ENCODE measurements around the gene TDRKH. TPM values are rescaled to one million over a fixed set of nuclear protein-coding genes. Genes with fewer than 3 reads are reported as not detected.

Gene TDRKH
- total RNA-seq, 2 experiments from 2014 or later = 10.2 to 21.1 TPM

DNA sequence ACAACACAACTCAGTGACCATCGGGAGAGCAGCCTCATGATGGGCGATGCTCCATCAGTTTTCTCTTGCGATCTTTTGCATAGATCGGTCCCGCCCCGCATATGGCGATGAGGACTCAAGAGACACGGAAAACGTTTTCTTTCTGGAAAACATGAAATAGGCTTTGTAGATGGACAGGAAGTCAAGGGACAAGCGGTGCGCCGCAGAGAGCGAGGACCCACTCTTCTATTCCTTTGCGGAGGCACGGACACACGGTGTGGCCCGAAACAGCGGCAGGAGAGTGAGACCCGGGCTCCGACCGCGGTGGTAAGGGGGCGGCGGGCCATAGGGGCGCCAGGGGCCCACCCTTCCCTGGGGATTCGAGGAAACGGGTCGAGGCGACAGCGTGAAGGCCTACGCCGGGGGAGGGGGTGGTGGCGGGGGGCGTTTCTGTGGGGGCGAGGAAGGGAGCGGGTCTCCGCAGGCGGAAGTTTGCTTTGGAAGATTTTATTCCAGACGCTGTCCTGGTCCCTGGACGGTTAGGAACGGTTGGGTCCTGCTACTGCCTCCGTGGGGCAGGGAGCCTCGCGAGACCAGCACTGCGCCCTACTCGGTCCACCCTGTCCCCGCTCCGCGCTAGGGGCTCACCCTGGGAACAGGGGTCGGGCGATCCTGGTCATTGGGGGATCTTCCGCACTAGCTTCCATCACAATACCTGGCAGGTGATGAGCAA is 796 bp upstream of the TDRKH start:
- TF ChIP-seq EZH2phosphoT487 (IDR thresholded peaks at IDR 0.05; ENCODE audit: borderline replicate concordance, low read depth, low read length) (no peak), CTCF (conservative IDR thresholded peaks at IDR 0.05; ENCODE audit: low read length) (no peak)
- H4K20me1 ChIP-seq (ENCODE audit: insufficient read depth, low read length) = no peaks in the 10 kb centered on the region
- H3K79me2 ChIP-seq (ENCODE audit: insufficient read depth, low read depth, low read length) = no peaks in the 10 kb centered on the region
- H3K27ac ChIP-seq (ENCODE audit: low read depth, low read length, poor library complexity, severe bottlenecking) = no peak overlapping the region
- POLR2A ChIA-PET = no interaction called here
- peak; percentile 9 for DNase-seq (ENCODE audit: low spot score)
- intact Hi-C loops (cut with micrococcal nuclease; ENCODE audit: unreplicated experiment) = loop anchor here (10.0 kb wide), 1 partner anchor 114 kb away; the partner anchor contains the start of gene THEM4
- no peaks in the 10 kb centered on the region for H3K9me2 ChIP-seq (ENCODE audit: insufficient read depth, low read length)
- H2AFZ ChIP-seq (ENCODE audit: low read length) = peak overlapping the region; percentile 64
- BruUV-seq (replicated peaks) = TSS peak; percentile 91
- CTCF ChIA-PET (ENCODE audit: unreplicated experiment) = no interaction called here
- H3K4me1 ChIP-seq (ENCODE audit: insufficient read depth, low read length, poor library complexity, severe bottlenecking) = peaks cover 15% of the 10 kb centered on the region
- no peaks in the 10 kb centered on the region for H3K36me3 ChIP-seq (ENCODE audit: insufficient read depth, low read length)
- peak overlapping the region; percentile 98 for H3K4me2 ChIP-seq (ENCODE audit: low read length)
- H3K4me3 ChIP-seq (ENCODE audit: low read depth, low read length, poor library complexity, severe bottlenecking) = peak overlapping the region; percentile 73
- no peaks in the 10 kb centered on the region for H3K9me3 ChIP-seq (ENCODE audit: low read length)

GRCh38 chr1:151787689-151788088 is 2.6 kb downstream of the TDRKH start:
- TF ChIP-seq CTCF (conservative IDR thresholded peaks at IDR 0.05; ENCODE audit: low read length) (no peak), EZH2phosphoT487 (IDR thresholded peaks at IDR 0.05; ENCODE audit: borderline replicate concordance, low read depth, low read length) (no peak)
- Histone ChIP-seq H3K9me3 (ENCODE audit: low read length) (no peaks in the 10 kb centered on the region), H2AFZ (ENCODE audit: low read length) (no peak overlapping the region), H4K20me1 (ENCODE audit: insufficient read depth, low read length) (no peaks in the 10 kb centered on the region), H3K36me3 (ENCODE audit: insufficient read depth, low read length) (no peaks in the 10 kb centered on the region), H3K4me1 (ENCODE audit: insufficient read depth, low read length, poor library complexity, severe bottlenecking) (peaks cover 15% of the 10 kb centered on the region), H3K27ac (ENCODE audit: low read depth, low read length, poor library complexity, severe bottlenecking) (no peak overlapping the region), H3K4me3 (ENCODE audit: low read depth, low read length, poor library complexity, severe bottlenecking) (no peak overlapping the region), H3K79me2 (ENCODE audit: insufficient read depth, low read depth, low read length) (no peaks in the 10 kb centered on the region), H3K9me2 (ENCODE audit: insufficient read depth, low read length) (no peaks in the 10 kb centered on the region), H3K4me2 (ENCODE audit: low read length) (no peak overlapping the region)
- intact Hi-C loops (cut with micrococcal nuclease; ENCODE audit: unreplicated experiment) = no loop called here
- ChIA-PET CTCF (ENCODE audit: unreplicated experiment) (no interaction called here), POLR2A (interaction anchor here (0.6 kb wide), 1 partner anchor 516 kb away, joined by 4 read pairs; no protein-coding TSS in a partner anchor)
- no peak for DNase-seq (ENCODE audit: low spot score)
- BruUV-seq (replicated peaks) = no TSS peak

- no peak for DNase-seq (ENCODE audit: low spot score)
- Histone ChIP-seq H3K79me2 (ENCODE audit: insufficient read depth, low read depth, low read length) (no peaks in the 10 kb centered on the region), H3K4me2 (ENCODE audit: low read length) (no peak overlapping the region), H3K9me2 (ENCODE audit: insufficient read depth, low read length) (no peaks in the 10 kb centered on the region), H3K36me3 (ENCODE audit: insufficient read depth, low read length) (no peaks in the 10 kb centered on the region), H3K4me3 (ENCODE audit: low read depth, low read length, poor library complexity, severe bottlenecking) (no peak overlapping the region), H3K9me3 (ENCODE audit: low read length) (no peaks in the 10 kb centered on the region), H3K4me1 (ENCODE audit: insufficient read depth, low read length, poor library complexity, severe bottlenecking) (peaks cover 11% of the 10 kb centered on the region), H3K27ac (ENCODE audit: low read depth, low read length, poor library complexity, severe bottlenecking) (no peak overlapping the region), H4K20me1 (ENCODE audit: insufficient read depth, low read length) (no peaks in the 10 kb centered on the region), H2AFZ (ENCODE audit: low read length) (no peak overlapping the region)
- BruUV-seq (replicated peaks) = no TSS peak
- intact Hi-C loops (cut with micrococcal nuclease; ENCODE audit: unreplicated experiment) = no loop called here
- CTCF ChIA-PET (ENCODE audit: unreplicated experiment) = no interaction called here
- POLR2A ChIA-PET = no interaction called here
- TF ChIP-seq EZH2phosphoT487 (IDR thresholded peaks at IDR 0.05; ENCODE audit: borderline replicate concordance, low read depth, low read length) = no peak
- no peak for TF ChIP-seq CTCF (conservative IDR thresholded peaks at IDR 0.05; ENCODE audit: low read length)
These were observed 6.5 kb downstream of the TDRKH start for GRCh38 chr1:151783796-151784195.

Data from OCI-LY7 (cell line).